Uterine smooth muscle cell (primary cell): ENCODE data around the gene TMEM127. TPM values are rescaled to one million over a fixed set of nuclear protein-coding genes. Genes with fewer than 3 reads are reported as not detected.

Experiments used
- total RNA-seq: library from RNA; depleted of rRNA; stranded (reverse); fragments of >200 nt; gene quantifications from 2 replicates; pipeline ENCODE4 v1.2.3, GENCODE V29; 2014

TMEM127 gene
- 11.8 and 16.7 TPM in 2 replicates for total RNA-seq

GRCh38 chr2:96265840-96266679, at the start of gene TMEM127, which contains the start of gene CIAO1:
Gene TMEM127, minus strand, starts transcription at chr2:96265997. Its CDS starts 616 bp downstream, at chr2:96265381.
Gene CIAO1, plus strand, starts transcription at chr2:96266225. Its CDS starts 126 bp downstream, at chr2:96266351.

DNA sequence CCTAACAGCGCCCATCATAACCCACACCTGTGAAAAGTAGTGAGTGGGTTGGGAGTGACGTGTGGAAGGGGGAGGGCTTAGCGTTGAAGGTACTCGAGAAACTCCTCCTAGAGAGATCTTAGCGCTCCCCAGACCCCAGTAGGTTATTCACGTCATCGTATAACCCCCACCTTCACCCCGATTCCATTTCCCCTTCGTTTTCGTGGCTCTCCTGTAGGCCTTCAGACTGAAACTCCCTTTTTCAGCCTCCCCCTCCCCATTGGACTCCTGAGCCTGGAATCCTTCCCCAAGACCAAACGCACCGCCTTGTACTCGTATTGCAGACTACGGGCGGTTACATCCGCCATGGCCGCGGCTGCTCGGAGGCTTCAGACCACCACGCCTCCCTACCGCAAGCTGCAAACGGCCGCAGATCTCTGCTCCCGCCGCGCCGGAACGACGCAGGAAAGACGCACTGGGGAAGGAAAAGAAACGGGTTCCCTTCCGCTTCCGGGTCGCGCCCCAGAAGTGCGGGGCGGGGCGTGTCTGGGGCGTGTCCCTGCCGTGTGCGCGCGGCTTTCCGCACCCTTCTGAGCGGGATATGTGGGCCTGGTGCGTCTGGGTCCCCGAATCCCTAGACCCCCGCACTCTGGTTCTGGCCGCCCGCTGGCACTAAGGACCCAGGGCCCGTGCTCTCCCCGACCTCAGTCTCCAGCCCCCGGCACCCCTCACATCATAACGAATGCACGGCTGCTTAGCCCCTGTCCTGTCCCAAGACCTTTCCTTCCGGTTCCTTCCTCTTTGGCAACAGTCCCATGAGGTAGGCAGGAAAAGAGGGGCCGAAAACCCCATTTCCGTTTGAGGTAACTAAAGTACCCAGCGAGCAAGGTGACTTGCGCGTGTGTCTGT, 39.5 kb upstream of the TMEM127 start, which contains the start of gene SNRNP200:
Gene SNRNP200, minus strand, starts transcription at position 456 of the 888 bp plus-strand sequence. Its CDS starts 109 bp downstream, at position 347.

GRCh38 chr2:96208143-96209010, 57.4 kb downstream of the TMEM127 start, which contains the start of gene STARD7:
Gene STARD7, minus strand, starts transcription at chr2:96208827. Its CDS starts 393 bp downstream, at chr2:96208434.

Other genes starting within 250 kb of the TMEM127 start
- gene GPAT2, start 231.1 kb downstream of the TMEM127 start, total RNA-seq = 8.1 and 13.7 TPM in 2 replicates
- under 0.01 TPM in 1 of 2 replicates, not detected in the other for gene ADRA2B, start 149.4 kb downstream of the TMEM127 start, total RNA-seq
- not detected in 2 replicates for gene ASTL, start 127.5 kb downstream of the TMEM127 start, total RNA-seq
- 1.7 and 2.3 TPM in 2 replicates for gene DUSP2, start 120.6 kb downstream of the TMEM127 start, total RNA-seq
- 119 and 160 TPM in 2 replicates for gene STARD7, start 57.2 kb downstream of the TMEM127 start, total RNA-seq
- gene CIAO1, start 228 bp upstream of the TMEM127 start, total RNA-seq = 82.6 and 87.7 TPM in 2 replicates
- gene SNRNP200, start 39.5 kb upstream of the TMEM127 start, total RNA-seq = 49.4 and 65.4 TPM in 2 replicates
- 5.1 and 5.9 TPM in 2 replicates for gene ITPRIPL1, start 59.3 kb upstream of the TMEM127 start, total RNA-seq
- gene NCAPH, start 69.8 kb upstream of the TMEM127 start, total RNA-seq = 8.4 and 45.2 TPM in 2 replicates
- gene NEURL3, start 239.4 kb upstream of the TMEM127 start, total RNA-seq = 0.11 TPM in 1 of 2 replicates, not detected in the other